B cell (primary cell): ENCODE data around the gene KIR2DL3. TPM values are rescaled to one million over a fixed set of nuclear protein-coding genes. Genes with fewer than 3 reads are reported as not detected.
A peak's percentile ranks its signal among the peaks of the same experiment; 100 is the strongest.

Experiments used
- ATAC-seq: fragments of 200-7000 bp; cut with Tn5 transposase; one replicate; pipeline ENCODE4 v1.10.0; 2021; ENCODE audit warnings: low read depth, mild to moderate bottlenecking, moderate number of reproducible peaks, moderate library complexity
- CTCF ChIA-PET: fragments of 350-600 bp; sonication (Branson Sonifier 250); formaldehyde crosslinking; loops from one replicate; lab custom pipeline; 2021; ENCODE audit warnings: antibody characterized with exemption, inconsistent platforms; lab: Charles Lee
- POLR2A ChIA-PET: fragments of 350-600 bp; sonication (Branson Sonifier 250); formaldehyde crosslinking; loops from one replicate; lab custom pipeline; 2021; ENCODE audit warnings: antibody characterized with exemption; lab: Charles Lee
- DNase-seq: peaks from one replicate; pipeline ENCODE4 v3.0.0; 2013
- H2AFZ ChIP-seq: 2 replicates; pipeline ENCODE4 v1.6.1; 2012; ENCODE audit warnings: mild to moderate bottlenecking, low read depth, low read length; ENCODE audit not compliant: insufficient read depth, poor library complexity, severe bottlenecking
- H3K27ac ChIP-seq, 2 donors: 1 replicate in 1 of 2; 2 replicates in 1 of 2; pipeline ENCODE4 v1.5.1; 2012 to 2013; ENCODE audit warnings: low read length in 2 of 2, mild to moderate bottlenecking in 2 of 2, moderate library complexity in 1 of 2
- H3K27me3 ChIP-seq, 4 experiments: fragments of 200-600 bp in 1 of 4; sonication (generic) in 1 of 4; replicated peaks in 1 of 4; 1 replicate in 2 of 4; 2 replicates in 2 of 4; pipeline versions ENCODE4 v1.6.1 to v1.7.0; 2013 to 2016; ENCODE audit warnings: low read length in 3 of 4, mild to moderate bottlenecking in 2 of 4, mixed read lengths in 1 of 4, moderate library complexity in 1 of 4; ENCODE audit not compliant: insufficient read depth in 4 of 4, control insufficient read depth in 3 of 4; ENCODE audit errors: control extremely low read depth in 1 of 4
- H3K36me3 ChIP-seq, 2 experiments: replicated peaks in 1 of 2; 1 replicate in 1 of 2; 2 replicates in 1 of 2; pipeline versions ENCODE4 v1.6.1 to v1.7.1; 2013; ENCODE audit warnings: low read length in 1 of 2; ENCODE audit not compliant: insufficient read depth in 2 of 2, control insufficient read depth in 1 of 2; ENCODE audit errors: control extremely low read depth in 1 of 2, extremely low read depth in 1 of 2
- H3K4me1 ChIP-seq, 2 donors: fragments of 200-600 bp in 1 of 2; sonication (generic) in 1 of 2; 1 replicate in 1 of 2; 2 replicates in 1 of 2; pipeline versions ENCODE4 v1.5.1 to v1.6.1; 2013 to 2017; ENCODE audit warnings: low read length in 2 of 2; ENCODE audit not compliant: control insufficient read depth in 2 of 2, insufficient read depth in 2 of 2
- H3K4me2 ChIP-seq: replicated peaks from 2 replicates; pipeline ENCODE3; 2012; ENCODE audit warnings: mild to moderate bottlenecking, low read depth, low read length; ENCODE audit not compliant: poor library complexity, severe bottlenecking
- H3K4me3 ChIP-seq, 5 experiments: fragments of 200-600 bp in 1 of 5; sonication (generic) in 1 of 5; 1 replicate in 3 of 5; 2 replicates in 2 of 5; pipeline versions ENCODE4 v1.5.1 to v1.7.0; 2011 to 2016; ENCODE audit warnings: low read length in 4 of 5, mild to moderate bottlenecking in 4 of 5, low read depth in 2 of 5, control low read depth in 1 of 5, moderate library complexity in 1 of 5; ENCODE audit not compliant: insufficient read depth in 1 of 5; ENCODE audit errors: control extremely low read depth in 1 of 5, extremely low read depth in 1 of 5
- H3K79me2 ChIP-seq: fragments of 200-600 bp; sonication (generic); one replicate; pipeline ENCODE4 v1.6.0; 2016; ENCODE audit warnings: low read length; ENCODE audit not compliant: control insufficient read depth, insufficient read depth
- H3K9ac ChIP-seq: fragments of 200-600 bp; sonication (generic); 2 replicates; pipeline ENCODE4 v1.6.1; 2017; ENCODE audit warnings: mild to moderate bottlenecking, low read length, moderate library complexity
- H3K9me3 ChIP-seq, 3 donors: one replicate each; pipeline versions ENCODE4 v1.6.1 to v1.7.1; 2013; ENCODE audit warnings: low read length in 2 of 3; ENCODE audit not compliant: control insufficient read depth in 2 of 3, insufficient read depth in 1 of 3; ENCODE audit errors: control extremely low read depth in 1 of 3
- H4K20me1 ChIP-seq: 2 replicates; pipeline ENCODE4 v1.6.0; 2012; ENCODE audit warnings: mild to moderate bottlenecking, low read length; ENCODE audit not compliant: insufficient read depth, control insufficient read depth, poor library complexity, severe bottlenecking
- H3K27ac Mint-ChIP-seq: one replicate; pipeline ENCODE4 v1.8.0; 2021; ENCODE audit warnings: mixed read lengths
- H3K27me3 Mint-ChIP-seq: one replicate; pipeline ENCODE4 v1.8.0; 2021; ENCODE audit warnings: mixed read lengths
- H3K4me1 Mint-ChIP-seq: one replicate; pipeline ENCODE4 v1.8.0; 2021; ENCODE audit warnings: mixed read lengths
- H3K4me3 Mint-ChIP-seq: one replicate; pipeline ENCODE4 v1.8.0; 2021; ENCODE audit warnings: mixed read lengths
- H3K9me3 Mint-ChIP-seq: one replicate; pipeline ENCODE4 v1.8.0; 2022; ENCODE audit warnings: mixed read lengths; ENCODE audit not compliant: insufficient read depth
- CTCF ChIP-seq: fragments of 200-600 bp; IDR thresholded peaks from one replicate; pipeline ENCODE4 v1.8.0; 2022; ENCODE audit warnings: antibody characterized with exemption, mild to moderate bottlenecking
- EZH2 ChIP-seq: IDR thresholded peaks from 2 replicates; pipeline ENCODE4 v1.6.1; 2012; ENCODE audit warnings: borderline replicate concordance, low read depth, mild to moderate bottlenecking, moderate library complexity, low read length; ENCODE audit not compliant: insufficient read depth, poor library complexity, severe bottlenecking
- WGBS: methylation state at CpG from one replicate; pipeline ENCODE4 v1.1.5; 2013; ENCODE audit warnings: missing lambda C conversion rate; ENCODE audit not compliant: insufficient coverage; 5-methylcytosine and 5-hydroxymethylcytosine counted together
- intact Hi-C: fragments of 100-400 bp; cut with micrococcal nuclease; formaldehyde crosslinking; loops from one replicate; pipeline ENCODE4 v1.10.0; 2022
- polyA plus RNA-seq: library from polyadenylated mRNA; depleted of rRNA; stranded (reverse); fragments of >200 nt; gene quantifications from 2 replicates; pipeline ENCODE4 v1.2.3, GENCODE V29; 2012
- total RNA-seq, 2 donors: library from RNA; stranded (reverse); fragments of 120-200 nt in 1 of 2; gene quantifications; 1 replicate in 1 of 2; 2 replicates in 1 of 2; pipeline versions ENCODE4 v1.2.3 to v1.2.4, GENCODE V29; 2013 to 2022

KIR2DL3 gene
- total and polyA plus RNA-seq, 2 donors (not counting 1 experiment from before 2014, with no cell fraction given) = not detected

GRCh38 chr19:54696117-54696548 lies 42.2 kb upstream of the KIR2DL3 start:
- no peak overlapping the region for H3K4me2 ChIP-seq
- peaks cover 0 to 18% (median 4%) of the 10 kb centered on the region in 4 experiments for H3K27me3 ChIP-seq
- ATAC-seq (no peak), DNase-seq (peak; percentile 2)
- Mint-ChIP-seq H3K4me1 (peaks cover 3% of the 10 kb centered on the region), H3K9me3 (no peaks in the 10 kb centered on the region), H3K27ac (no peak overlapping the region), H3K27me3 (peaks cover 49% of the 10 kb centered on the region), H3K4me3 (no peak overlapping the region)
- TF ChIP-seq CTCF = no peak
- no peak for TF ChIP-seq EZH2
- ChIA-PET CTCF (no interaction called here), POLR2A (no interaction called here)
- H3K9ac ChIP-seq = no peak overlapping the region
- peaks cover 0 to 3% of the 10 kb centered on the region in 2 donors for H3K4me1 ChIP-seq
- intact Hi-C loops = no loop called here
- peaks cover 0 to 3% (median 0%) of the 10 kb centered on the region in 3 donors for H3K9me3 ChIP-seq
- no peak overlapping the region for H3K27ac ChIP-seq
- WGBS = 67% methylated on average over 7 of the region's 8 CpGs
- H3K4me3 ChIP-seq = no peak overlapping the region
- H2AFZ ChIP-seq = no peak overlapping the region
- no peaks in the 10 kb centered on the region for H3K79me2 ChIP-seq
- H3K36me3 ChIP-seq = no peaks in the 10 kb centered on the region
- H4K20me1 ChIP-seq = no peaks in the 10 kb centered on the region

GRCh38 chr19:54696766-54697165 lies 41.5 kb upstream of the KIR2DL3 start:
- POLR2A ChIA-PET = no interaction called here
- H3K4me3 Mint-ChIP-seq = no peak overlapping the region

More at GRCh38 chr19:54696766-54697165, 41.5 kb upstream of the KIR2DL3 start:
- H3K4me3 ChIP-seq = no peak overlapping the region
- H4K20me1 ChIP-seq = no peaks in the 10 kb centered on the region
- TF ChIP-seq CTCF (no peak), EZH2 (no peak)
- H3K79me2 ChIP-seq = no peaks in the 10 kb centered on the region
- peaks cover 0 to 3% of the 10 kb centered on the region in 2 donors for H3K4me1 ChIP-seq
- no peaks in the 10 kb centered on the region for H3K4me1 Mint-ChIP-seq
- no peak for ATAC-seq
- H2AFZ ChIP-seq = no peak overlapping the region
- no peak overlapping the region for H3K4me2 ChIP-seq
- peaks cover 0 to under 1% (median 0%) of the 10 kb centered on the region in 3 donors for H3K9me3 ChIP-seq
- H3K27ac Mint-ChIP-seq = no peak overlapping the region
- no peak for DNase-seq
- H3K36me3 ChIP-seq = no peaks in the 10 kb centered on the region
- CTCF ChIA-PET = no interaction called here
- H3K9ac ChIP-seq = no peak overlapping the region
- no peak overlapping the region for H3K27ac ChIP-seq
- no CpG with 5 or more reads among the region's 2 CpGs for WGBS
- H3K27me3 Mint-ChIP-seq = peaks cover 48% of the 10 kb centered on the region
- no peaks in the 10 kb centered on the region for H3K9me3 Mint-ChIP-seq
- peaks cover 0 to 13% (median 4%) of the 10 kb centered on the region in 4 experiments for H3K27me3 ChIP-seq
- intact Hi-C loops = no loop called here
